ENCODE measurements around the gene BTG4.

The BTG4 gene

GRCh38 chr11:111512296-111513239, at the start of gene BTG4:
Gene BTG4 (minus strand): TSS chr11:111512386. CDS start chr11:111498776, 13,610 bp downstream.
- H3K9me3 ChIP-seq (ENCODE audit: control insufficient read depth in 2 of 2, low read length in 2 of 2), result no peaks in the 10 kb centered on the region
- H3K27me3 ChIP-seq (ENCODE audit: control insufficient read depth in 2 of 2, insufficient read depth in 2 of 2, low read length in 2 of 2), result peaks cover 20 to 22% of the 10 kb centered on the region in 2 donors
- H3K27ac ChIP-seq (ENCODE audit: low read depth in 2 of 2, low read length in 2 of 2), result no peak within 1 kb of the TSS
- H3K9ac ChIP-seq (ENCODE audit: low read depth in 1 of 2, low read length in 2 of 2), result no peak within 1 kb of the TSS
- H3K4me3 ChIP-seq (ENCODE audit: low read length in 2 of 2), result no peak within 1 kb of the TSS
- peaks cover 0 to 2% of the 10 kb centered on the region in 2 donors for H3K4me1 ChIP-seq (ENCODE audit: control insufficient read depth in 2 of 2, insufficient read depth in 2 of 2, low read length in 2 of 2)
- no peaks in the 10 kb centered on the region for H3K36me3 ChIP-seq (ENCODE audit: control insufficient read depth in 2 of 2, insufficient read depth in 2 of 2, low read length in 2 of 2)

- Histone ChIP-seq H3K36me3 (ENCODE audit: control insufficient read depth in 2 of 2, insufficient read depth in 2 of 2, low read length in 2 of 2) (no peaks in the 10 kb centered on the region), H3K4me3 (ENCODE audit: low read length in 2 of 2) (no peak overlapping the region), H3K9ac (ENCODE audit: low read depth in 1 of 2, low read length in 2 of 2) (no peak overlapping the region), H3K27me3 (ENCODE audit: control insufficient read depth in 2 of 2, insufficient read depth in 2 of 2, low read length in 2 of 2) (no peaks in the 10 kb centered on the region), H3K9me3 (ENCODE audit: control insufficient read depth in 2 of 2, low read length in 2 of 2) (no peaks in the 10 kb centered on the region), H3K4me1 (ENCODE audit: control insufficient read depth in 2 of 2, insufficient read depth in 2 of 2, low read length in 2 of 2) (no peaks in the 10 kb centered on the region), H3K27ac (ENCODE audit: low read depth in 2 of 2, low read length in 2 of 2) (no peak overlapping the region)
These were observed 49.7 kb upstream of the BTG4 start for GRCh38 chr11:111561791-111562325.

DNA sequence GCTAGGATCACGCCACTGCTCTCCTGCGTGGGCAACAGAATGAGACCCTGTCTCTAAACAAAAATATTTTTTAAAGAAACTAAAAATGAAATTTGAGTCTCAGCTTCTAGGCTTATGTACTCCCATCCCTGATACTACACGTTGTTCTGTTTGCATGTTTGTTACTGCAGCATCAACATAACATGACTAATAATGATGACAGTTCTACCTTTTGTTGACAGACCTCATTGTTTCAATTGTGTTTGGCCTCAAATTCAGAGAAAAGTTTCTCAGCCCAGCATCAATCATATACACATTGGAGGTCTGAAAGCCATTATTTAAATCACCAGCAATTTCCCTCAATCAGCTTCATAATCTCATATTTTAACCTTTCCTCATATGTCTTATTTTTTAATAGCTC, 49.1 kb upstream of the BTG4 start:
- Histone ChIP-seq H3K36me3 (ENCODE audit: control insufficient read depth in 2 of 2, insufficient read depth in 2 of 2, low read length in 2 of 2) (no peaks in the 10 kb centered on the region), H3K4me3 (ENCODE audit: low read length in 2 of 2) (no peak overlapping the region), H3K9ac (ENCODE audit: low read depth in 1 of 2, low read length in 2 of 2) (no peak overlapping the region), H3K9me3 (ENCODE audit: control insufficient read depth in 2 of 2, low read length in 2 of 2) (no peaks in the 10 kb centered on the region), H3K27me3 (ENCODE audit: control insufficient read depth in 2 of 2, insufficient read depth in 2 of 2, low read length in 2 of 2) (no peaks in the 10 kb centered on the region), H3K27ac (ENCODE audit: low read depth in 2 of 2, low read length in 2 of 2) (no peak overlapping the region), H3K4me1 (ENCODE audit: control insufficient read depth in 2 of 2, insufficient read depth in 2 of 2, low read length in 2 of 2) (no peaks in the 10 kb centered on the region)

GRCh38 chr11:111560800-111561199, 48.6 kb upstream of the BTG4 start:
- Histone ChIP-seq H3K4me3 (ENCODE audit: low read length in 2 of 2) (no peak overlapping the region), H3K4me1 (ENCODE audit: control insufficient read depth in 2 of 2, insufficient read depth in 2 of 2, low read length in 2 of 2) (no peaks in the 10 kb centered on the region), H3K27ac (ENCODE audit: low read depth in 2 of 2, low read length in 2 of 2) (no peak overlapping the region), H3K36me3 (ENCODE audit: control insufficient read depth in 2 of 2, insufficient read depth in 2 of 2, low read length in 2 of 2) (no peaks in the 10 kb centered on the region), H3K27me3 (ENCODE audit: control insufficient read depth in 2 of 2, insufficient read depth in 2 of 2, low read length in 2 of 2) (no peaks in the 10 kb centered on the region), H3K9ac (ENCODE audit: low read depth in 1 of 2, low read length in 2 of 2) (no peak overlapping the region), H3K9me3 (ENCODE audit: control insufficient read depth in 2 of 2, low read length in 2 of 2) (peaks cover 0 to 3% of the 10 kb centered on the region in 2 donors)

DNA sequence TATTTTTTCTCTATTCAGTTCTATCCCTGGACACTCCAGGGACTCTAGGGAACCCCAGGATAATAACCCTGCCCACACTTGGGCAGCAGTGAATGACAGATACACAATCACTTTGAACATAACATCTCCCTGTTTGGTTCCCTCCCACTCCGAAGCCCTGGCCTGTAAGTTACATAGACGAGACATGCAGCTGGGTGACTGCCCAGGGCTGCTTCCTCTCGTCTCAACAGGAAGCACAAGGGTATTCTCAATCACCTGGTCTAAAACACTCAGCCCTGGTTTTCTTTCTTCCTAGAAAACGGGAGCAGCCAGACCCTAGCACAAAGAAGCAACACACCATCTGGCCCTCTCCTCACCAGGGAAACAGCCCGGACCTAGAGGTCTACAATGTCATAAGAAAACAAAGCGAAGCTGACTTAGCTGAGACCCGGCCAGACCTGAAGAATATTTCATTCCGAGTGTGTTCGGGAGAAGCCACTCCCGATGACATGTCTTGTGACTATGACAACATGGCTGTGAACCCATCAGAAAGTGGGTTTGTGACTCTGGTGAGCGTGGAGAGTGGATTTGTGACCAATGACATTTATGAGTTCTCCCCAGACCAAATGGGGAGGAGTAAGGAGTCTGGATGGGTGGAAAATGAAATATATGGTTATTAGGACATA, 47.7 kb upstream of the BTG4 start:
- Histone ChIP-seq H3K4me1 (ENCODE audit: control insufficient read depth in 2 of 2, insufficient read depth in 2 of 2, low read length in 2 of 2) (no peaks in the 10 kb centered on the region), H3K27me3 (ENCODE audit: control insufficient read depth in 2 of 2, insufficient read depth in 2 of 2, low read length in 2 of 2) (no peaks in the 10 kb centered on the region), H3K4me3 (ENCODE audit: low read length in 2 of 2) (no peak overlapping the region), H3K36me3 (ENCODE audit: control insufficient read depth in 2 of 2, insufficient read depth in 2 of 2, low read length in 2 of 2) (no peaks in the 10 kb centered on the region), H3K9ac (ENCODE audit: low read depth in 1 of 2, low read length in 2 of 2) (no peak overlapping the region), H3K9me3 (ENCODE audit: control insufficient read depth in 2 of 2, low read length in 2 of 2) (peaks cover 0 to 3% of the 10 kb centered on the region in 2 donors), H3K27ac (ENCODE audit: low read depth in 2 of 2, low read length in 2 of 2) (no peak overlapping the region)

DNA sequence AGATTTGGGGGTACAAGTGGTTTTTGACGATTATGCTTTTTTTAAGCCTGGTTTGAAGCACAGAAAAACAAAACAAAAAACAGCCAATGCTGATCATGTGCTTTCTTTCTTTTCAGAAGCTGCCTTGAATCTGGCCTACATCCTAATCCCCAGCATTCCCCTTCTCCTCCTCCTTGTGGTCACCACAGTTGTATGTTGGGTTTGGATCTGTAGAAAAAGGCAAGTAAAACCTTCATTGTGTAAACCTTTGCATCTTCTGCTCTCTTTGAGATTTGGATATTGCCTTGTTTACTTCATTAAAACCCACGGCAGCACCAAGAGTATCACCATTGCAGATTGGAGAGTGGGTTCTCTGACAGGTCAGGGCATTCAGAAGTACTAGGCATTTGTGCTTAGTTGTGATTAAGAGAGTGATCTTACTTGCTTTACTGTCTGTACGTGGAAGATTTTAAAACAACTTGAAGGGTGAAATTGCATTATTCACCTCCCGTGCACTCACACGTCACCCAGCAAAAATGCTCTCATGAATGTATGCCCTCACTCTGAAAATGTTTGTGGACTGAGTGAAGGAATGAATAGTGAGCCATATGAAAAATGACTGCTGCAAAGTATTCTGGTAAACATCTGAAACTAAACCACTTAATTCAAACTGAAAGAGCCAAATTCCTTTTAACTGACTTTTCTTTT, 45.4 kb upstream of the BTG4 start:
- Histone ChIP-seq H3K9ac (ENCODE audit: low read depth in 1 of 2, low read length in 2 of 2) (no peak overlapping the region), H3K27me3 (ENCODE audit: control insufficient read depth in 2 of 2, insufficient read depth in 2 of 2, low read length in 2 of 2) (no peaks in the 10 kb centered on the region), H3K9me3 (ENCODE audit: control insufficient read depth in 2 of 2, low read length in 2 of 2) (peaks cover 0 to 3% of the 10 kb centered on the region in 2 donors), H3K36me3 (ENCODE audit: control insufficient read depth in 2 of 2, insufficient read depth in 2 of 2, low read length in 2 of 2) (no peaks in the 10 kb centered on the region), H3K4me1 (ENCODE audit: control insufficient read depth in 2 of 2, insufficient read depth in 2 of 2, low read length in 2 of 2) (no peaks in the 10 kb centered on the region), H3K4me3 (ENCODE audit: low read length in 2 of 2) (no peak overlapping the region), H3K27ac (ENCODE audit: low read depth in 2 of 2, low read length in 2 of 2) (no peak overlapping the region)

GRCh38 chr11:111555255-111555654, 43.1 kb upstream of the BTG4 start:
- Histone ChIP-seq H3K4me1 (ENCODE audit: control insufficient read depth in 2 of 2, insufficient read depth in 2 of 2, low read length in 2 of 2) (no peaks in the 10 kb centered on the region), H3K9ac (ENCODE audit: low read depth in 1 of 2, low read length in 2 of 2) (no peak overlapping the region), H3K4me3 (ENCODE audit: low read length in 2 of 2) (no peak overlapping the region), H3K27ac (ENCODE audit: low read depth in 2 of 2, low read length in 2 of 2) (no peak overlapping the region), H3K27me3 (ENCODE audit: control insufficient read depth in 2 of 2, insufficient read depth in 2 of 2, low read length in 2 of 2) (no peaks in the 10 kb centered on the region), H3K36me3 (ENCODE audit: control insufficient read depth in 2 of 2, insufficient read depth in 2 of 2, low read length in 2 of 2) (no peaks in the 10 kb centered on the region), H3K9me3 (ENCODE audit: control insufficient read depth in 2 of 2, low read length in 2 of 2) (peaks cover 0 to 3% of the 10 kb centered on the region in 2 donors)

DNA sequence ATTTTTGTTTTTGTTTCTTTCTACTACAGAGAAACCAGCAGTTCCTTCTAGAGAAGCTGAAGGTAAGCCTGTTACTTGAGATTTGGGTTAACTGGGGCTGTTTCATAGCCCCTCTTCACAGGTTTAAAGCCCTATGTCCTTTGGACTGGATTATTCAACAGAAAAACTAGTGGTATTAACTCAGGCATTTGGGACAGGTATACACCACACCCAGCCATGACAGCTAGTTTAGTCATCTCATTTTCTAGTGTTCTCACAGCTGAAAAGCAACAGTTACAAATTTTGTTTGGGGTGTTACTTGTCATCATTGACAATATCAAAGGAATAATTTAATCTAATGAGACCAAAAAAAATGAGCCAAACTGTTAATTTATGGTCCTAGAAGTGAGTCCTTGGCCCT, 42.3 kb upstream of the BTG4 start:
- Histone ChIP-seq H3K9me3 (ENCODE audit: control insufficient read depth in 2 of 2, low read length in 2 of 2) (peaks cover 0 to 3% of the 10 kb centered on the region in 2 donors), H3K36me3 (ENCODE audit: control insufficient read depth in 2 of 2, insufficient read depth in 2 of 2, low read length in 2 of 2) (no peaks in the 10 kb centered on the region), H3K4me1 (ENCODE audit: control insufficient read depth in 2 of 2, insufficient read depth in 2 of 2, low read length in 2 of 2) (no peaks in the 10 kb centered on the region), H3K9ac (ENCODE audit: low read depth in 1 of 2, low read length in 2 of 2) (no peak overlapping the region), H3K27me3 (ENCODE audit: control insufficient read depth in 2 of 2, insufficient read depth in 2 of 2, low read length in 2 of 2) (no peaks in the 10 kb centered on the region), H3K4me3 (ENCODE audit: low read length in 2 of 2) (no peak overlapping the region), H3K27ac (ENCODE audit: low read depth in 2 of 2, low read length in 2 of 2) (no peak overlapping the region)

- Histone ChIP-seq H3K9me3 (ENCODE audit: control insufficient read depth in 2 of 2, low read length in 2 of 2) (no peaks in the 10 kb centered on the region), H3K4me1 (ENCODE audit: control insufficient read depth in 2 of 2, insufficient read depth in 2 of 2, low read length in 2 of 2) (no peaks in the 10 kb centered on the region), H3K27me3 (ENCODE audit: control insufficient read depth in 2 of 2, insufficient read depth in 2 of 2, low read length in 2 of 2) (no peaks in the 10 kb centered on the region), H3K27ac (ENCODE audit: low read depth in 2 of 2, low read length in 2 of 2) (no peak overlapping the region), H3K4me3 (ENCODE audit: low read length in 2 of 2) (no peak overlapping the region), H3K36me3 (ENCODE audit: control insufficient read depth in 2 of 2, insufficient read depth in 2 of 2, low read length in 2 of 2) (no peaks in the 10 kb centered on the region), H3K9ac (ENCODE audit: low read depth in 1 of 2, low read length in 2 of 2) (no peak overlapping the region)
These were observed 38.1 kb upstream of the BTG4 start for GRCh38 chr11:111550258-111550657.

DNA sequence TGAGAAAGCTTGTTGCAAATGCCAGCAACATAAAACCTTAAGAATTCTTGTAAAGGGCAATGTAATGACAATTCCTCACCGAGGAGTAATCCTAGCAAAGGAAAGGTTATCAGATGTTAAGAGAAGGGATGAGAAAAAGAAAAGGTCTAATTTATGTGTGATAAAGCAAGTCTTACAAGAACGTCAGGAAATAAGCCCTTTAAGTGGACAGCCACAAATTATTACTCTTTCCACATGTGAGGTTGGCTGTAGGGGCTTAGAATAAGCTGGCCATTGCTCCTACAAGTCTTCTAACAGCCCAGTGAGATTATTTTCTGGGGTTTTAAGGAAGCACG, 37.6 kb upstream of the BTG4 start:
- no peaks in the 10 kb centered on the region for H3K36me3 ChIP-seq (ENCODE audit: control insufficient read depth in 2 of 2, insufficient read depth in 2 of 2, low read length in 2 of 2)
- H3K9ac ChIP-seq (ENCODE audit: low read depth in 1 of 2, low read length in 2 of 2), result no peak overlapping the region
- H3K27ac ChIP-seq (ENCODE audit: low read depth in 2 of 2, low read length in 2 of 2), result no peak overlapping the region
- H3K4me1 ChIP-seq (ENCODE audit: control insufficient read depth in 2 of 2, insufficient read depth in 2 of 2, low read length in 2 of 2), result no peaks in the 10 kb centered on the region
- no peaks in the 10 kb centered on the region for H3K9me3 ChIP-seq (ENCODE audit: control insufficient read depth in 2 of 2, low read length in 2 of 2)
- H3K4me3 ChIP-seq (ENCODE audit: low read length in 2 of 2), result no peak overlapping the region
- H3K27me3 ChIP-seq (ENCODE audit: control insufficient read depth in 2 of 2, insufficient read depth in 2 of 2, low read length in 2 of 2), result no peaks in the 10 kb centered on the region
